Hippocampal formation (tissue), 2 donors: ENCODE results near the gene SHC4.

Experiments used
- DNase-seq, 2 donors: peaks; one replicate each; lab custom pipeline; 2025; lab: John Stamatoyannopoulos, UW

Gene SHC4

GRCh38 chr15:48968066-48968465, 4.3 kb upstream of the SHC4 start:
- no peak for DNase-seq

- no peak for DNase-seq
Measured at GRCh38 chr15:48967336-48967735, 3.6 kb upstream of the SHC4 start.

- DNase-seq: no peak
Measured at GRCh38 chr15:48966595-48967301, 3.0 kb upstream of the SHC4 start.

- no peak for DNase-seq
Measured at GRCh38 chr15:48965972-48966371, 2.3 kb upstream of the SHC4 start.

- DNase-seq: no peak
Measured at GRCh38 chr15:48964898-48965297, 1.2 kb upstream of the SHC4 start.

- peak in 1 of 2 donors; percentile 11 for DNase-seq
Measured at GRCh38 chr15:48962662-48963523, 826 bp downstream of the SHC4 start.

- DNase-seq: no peak
Measured at GRCh38 chr15:48955967-48956366, 7.8 kb downstream of the SHC4 start.

GRCh38 chr15:48955370-48955769, 8.3 kb downstream of the SHC4 start:
- no peak for DNase-seq

GRCh38 chr15:48954538-48954937, 9.2 kb downstream of the SHC4 start:
- DNase-seq: no peak

GRCh38 chr15:48946840-48947187, 16.9 kb downstream of the SHC4 start:
- DNase-seq: no peak

- peak in 1 of 2 donors; percentile 1 for DNase-seq
Measured at GRCh38 chr15:48946074-48946839, 17.5 kb downstream of the SHC4 start.

- DNase-seq: no peak
Measured at GRCh38 chr15:48945386-48945785, 18.3 kb downstream of the SHC4 start.

- no peak for DNase-seq
Measured at GRCh38 chr15:48941904-48942303, 21.8 kb downstream of the SHC4 start.

- DNase-seq: no peak
Measured at GRCh38 chr15:48940508-48940907, 23.2 kb downstream of the SHC4 start.

GRCh38 chr15:48939648-48940047, 24.1 kb downstream of the SHC4 start:
- no peak for DNase-seq

- DNase-seq: no peak
Measured at GRCh38 chr15:48937886-48938285, 25.8 kb downstream of the SHC4 start.

- DNase-seq: no peak
Measured at GRCh38 chr15:48936666-48937065, 27.1 kb downstream of the SHC4 start.

- DNase-seq: no peak
Measured at GRCh38 chr15:48935236-48935635, 28.5 kb downstream of the SHC4 start.

- no peak for DNase-seq
Measured at GRCh38 chr15:48930735-48931134, 33.0 kb downstream of the SHC4 start.

GRCh38 chr15:48929661-48930060, 34.1 kb downstream of the SHC4 start:
- DNase-seq: no peak

GRCh38 chr15:48928877-48929538, 34.7 kb downstream of the SHC4 start:
- DNase-seq: no peak

- peak in 1 of 2 donors; percentile 1 for DNase-seq
Measured at GRCh38 chr15:48925714-48926223, 38.0 kb downstream of the SHC4 start.
